ENCODE results near the gene FAT1.

FAT1 gene

DNA sequence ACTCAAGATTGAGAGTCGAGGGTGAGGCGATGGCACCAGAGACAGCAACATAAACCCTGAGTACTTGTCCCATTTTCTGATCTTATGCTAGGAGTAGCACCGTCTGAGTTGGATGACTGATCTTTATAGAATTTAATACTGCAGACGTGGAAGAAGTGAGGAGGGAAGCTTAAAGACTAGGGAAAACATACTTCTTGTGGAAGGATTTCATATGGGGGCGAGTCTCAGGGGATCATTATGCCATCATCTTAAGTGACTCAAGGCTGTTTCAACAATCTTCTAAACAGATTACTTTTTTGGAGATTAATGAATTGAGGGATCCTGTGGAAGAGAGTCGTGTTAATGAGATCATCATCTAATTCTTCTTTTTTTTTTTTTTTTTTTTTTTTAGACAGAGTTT, 17.2 kb upstream of the FAT1 start:
- no peak overlapping the region for H2BK120ac ChIP-seq (ENCODE audit: insufficient read depth, low read length, poor library complexity)
- no peaks in the 10 kb centered on the region for H3K79me1 ChIP-seq (ENCODE audit: low read length)
- no peak overlapping the region for H3K9ac ChIP-seq (ENCODE audit: low read length)
- no peak overlapping the region for H2AK5ac ChIP-seq (ENCODE audit: low read length)
- no peaks in the 10 kb centered on the region for H3K9me3 ChIP-seq (ENCODE audit: insufficient read depth, low read depth, low read length)
- no peak overlapping the region for H3K4me3 ChIP-seq (ENCODE audit: low read depth, low read length)
- no peak overlapping the region for H3K14ac ChIP-seq (ENCODE audit: low read length)
- no CpG with 5 or more reads among the region's 6 CpGs for WGBS (ENCODE audit: extremely low coverage, insufficient coverage, insufficient read length)
- no peak overlapping the region for H4K8ac ChIP-seq (ENCODE audit: low read depth, low read length)
- H3K27ac ChIP-seq (ENCODE audit: low read depth, low read length): no peak overlapping the region
- H3K23ac ChIP-seq (ENCODE audit: low read length): no peak overlapping the region
- no peak overlapping the region for H3K4ac ChIP-seq (ENCODE audit: low read depth, low read length)
- H3K18ac ChIP-seq (ENCODE audit: low read length): no peak overlapping the region
- no peaks in the 10 kb centered on the region for H3K36me3 ChIP-seq (ENCODE audit: control insufficient read depth in 1 of 2, insufficient read depth in 2 of 2, low read length in 2 of 2)
- H3K27me3 ChIP-seq (ENCODE audit: insufficient read depth, low read length): no peaks in the 10 kb centered on the region
- no peak for DNase-seq
- H4K12ac ChIP-seq (ENCODE audit: low read depth, low read length): no peak overlapping the region
- H3K79me2 ChIP-seq (ENCODE audit: control insufficient read depth, insufficient read depth, low read length, poor library complexity): no peaks in the 10 kb centered on the region
- H2BK5ac ChIP-seq (ENCODE audit: low read depth, low read length, poor library complexity): no peak overlapping the region
- H2AFZ ChIP-seq (ENCODE audit: insufficient read depth, low read length, poor library complexity): no peak overlapping the region
- no peak overlapping the region for H3K4me2 ChIP-seq (ENCODE audit: low read length)
- no peak overlapping the region for H2BK12ac ChIP-seq (ENCODE audit: low read length)
- no peaks in the 10 kb centered on the region for H3K4me1 ChIP-seq (ENCODE audit: control insufficient read depth in 1 of 2, insufficient read depth in 2 of 2, low read length in 2 of 2)
- H4K91ac ChIP-seq (ENCODE audit: low read depth, low read length): no peak overlapping the region

DNA sequence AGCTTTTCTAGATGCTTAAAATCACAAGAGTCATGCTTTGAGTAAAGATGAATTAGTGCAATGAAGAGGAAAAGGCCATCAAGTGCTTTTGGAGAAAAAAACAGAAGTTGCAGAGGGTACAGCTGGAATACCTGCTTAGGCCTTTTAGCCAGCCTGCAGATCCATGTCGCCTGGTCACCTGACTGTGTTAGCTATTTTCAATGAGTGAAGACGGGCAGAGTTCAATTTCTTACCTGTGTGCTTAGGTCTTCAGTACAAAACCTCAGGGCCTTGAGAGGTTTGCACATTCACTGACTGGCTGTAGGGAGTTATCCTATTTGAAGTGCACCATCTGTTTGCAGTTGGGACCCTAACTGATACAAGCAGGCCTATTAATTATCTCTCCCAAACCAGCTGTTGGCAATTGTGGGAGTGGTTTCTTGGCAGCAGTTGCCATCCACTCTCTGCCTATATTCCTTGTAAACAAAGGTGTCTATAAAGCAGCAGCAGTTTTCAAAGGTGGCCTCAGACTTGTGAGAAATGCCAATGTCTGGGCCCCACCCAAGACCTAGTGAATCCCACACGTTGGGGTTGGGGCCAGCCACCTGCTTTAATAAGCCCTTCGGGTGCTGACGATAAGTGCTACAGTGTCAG, 16.3 kb upstream of the FAT1 start:
- no peak overlapping the region for H3K27ac ChIP-seq (ENCODE audit: low read depth, low read length)

DNA sequence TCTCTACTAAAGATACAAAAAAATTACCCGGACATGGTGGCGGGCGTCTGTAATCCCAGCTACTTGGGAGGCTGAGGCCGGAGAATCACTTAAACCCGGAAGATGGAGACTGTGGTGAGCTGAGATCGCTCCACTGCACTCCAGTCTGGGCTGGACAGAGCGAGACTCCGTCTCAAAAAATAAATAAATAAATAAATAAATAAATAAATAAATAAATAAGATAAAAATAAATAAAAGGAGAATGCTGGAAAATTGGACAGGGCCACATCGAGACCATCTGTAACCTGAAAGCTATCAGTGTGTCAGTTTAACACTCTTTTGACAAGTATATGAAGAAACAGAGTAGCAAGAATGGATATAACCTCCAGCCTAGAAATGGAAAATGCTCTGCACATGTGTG, 15.7 kb upstream of the FAT1 start:
- Histone ChIP-seq H3K27me3 (ENCODE audit: insufficient read depth, low read length) (no peaks in the 10 kb centered on the region), H2BK5ac (ENCODE audit: low read depth, low read length, poor library complexity) (no peak overlapping the region), H4K8ac (ENCODE audit: low read depth, low read length) (no peak overlapping the region), H3K4me2 (ENCODE audit: low read length) (no peak overlapping the region), H2AK5ac (ENCODE audit: low read length) (no peak overlapping the region), H3K4ac (ENCODE audit: low read depth, low read length) (no peak overlapping the region), H3K79me2 (ENCODE audit: control insufficient read depth, insufficient read depth, low read length, poor library complexity) (no peaks in the 10 kb centered on the region), H2AFZ (ENCODE audit: insufficient read depth, low read length, poor library complexity) (no peak overlapping the region), H3K23ac (ENCODE audit: low read length) (no peak overlapping the region), H3K79me1 (ENCODE audit: low read length) (no peaks in the 10 kb centered on the region), H3K4me3 (ENCODE audit: low read depth, low read length) (no peak overlapping the region), H3K18ac (ENCODE audit: low read length) (no peak overlapping the region), H2BK12ac (ENCODE audit: low read length) (no peak overlapping the region), H4K12ac (ENCODE audit: low read depth, low read length) (no peak overlapping the region), H4K91ac (ENCODE audit: low read depth, low read length) (no peak overlapping the region), H3K9ac (ENCODE audit: low read length) (no peak overlapping the region), H2BK120ac (ENCODE audit: insufficient read depth, low read length, poor library complexity) (no peak overlapping the region), H3K9me3 (ENCODE audit: insufficient read depth, low read depth, low read length) (no peaks in the 10 kb centered on the region), H3K4me1 (ENCODE audit: control insufficient read depth in 1 of 2, insufficient read depth in 2 of 2, low read length in 2 of 2) (no peaks in the 10 kb centered on the region), H3K36me3 (ENCODE audit: control insufficient read depth in 1 of 2, insufficient read depth in 2 of 2, low read length in 2 of 2) (no peaks in the 10 kb centered on the region), H3K14ac (ENCODE audit: low read length) (no peak overlapping the region), H3K27ac (ENCODE audit: low read depth, low read length) (no peak overlapping the region)
- no peak for DNase-seq
- WGBS (ENCODE audit: extremely low coverage, insufficient coverage, insufficient read length): no CpG with 5 or more reads among the region's 9 CpGs

More for the DNA sequence above, 16.3 kb upstream of the FAT1 start:
- H4K12ac ChIP-seq (ENCODE audit: low read depth, low read length): no peak overlapping the region
- H3K14ac ChIP-seq (ENCODE audit: low read length): no peak overlapping the region
- H2BK12ac ChIP-seq (ENCODE audit: low read length): no peak overlapping the region
- H3K9ac ChIP-seq (ENCODE audit: low read length): no peak overlapping the region
- no peaks in the 10 kb centered on the region for H3K79me2 ChIP-seq (ENCODE audit: control insufficient read depth, insufficient read depth, low read length, poor library complexity)
- DNase-seq: no peak
- H4K8ac ChIP-seq (ENCODE audit: low read depth, low read length): no peak overlapping the region
- H3K79me1 ChIP-seq (ENCODE audit: low read length): no peaks in the 10 kb centered on the region
- no peak overlapping the region for H3K18ac ChIP-seq (ENCODE audit: low read length)
- H3K23ac ChIP-seq (ENCODE audit: low read length): no peak overlapping the region
- no peak overlapping the region for H3K4ac ChIP-seq (ENCODE audit: low read depth, low read length)
- no peaks in the 10 kb centered on the region for H3K4me1 ChIP-seq (ENCODE audit: control insufficient read depth in 1 of 2, insufficient read depth in 2 of 2, low read length in 2 of 2)
- no peaks in the 10 kb centered on the region for H3K9me3 ChIP-seq (ENCODE audit: insufficient read depth, low read depth, low read length)
- H2AFZ ChIP-seq (ENCODE audit: insufficient read depth, low read length, poor library complexity): no peak overlapping the region
- no peak overlapping the region for H4K91ac ChIP-seq (ENCODE audit: low read depth, low read length)
- no peak overlapping the region for H2BK5ac ChIP-seq (ENCODE audit: low read depth, low read length, poor library complexity)
- H2AK5ac ChIP-seq (ENCODE audit: low read length): no peak overlapping the region
- no CpG with 5 or more reads among the region's 5 CpGs for WGBS (ENCODE audit: extremely low coverage, insufficient coverage, insufficient read length)
- H3K4me3 ChIP-seq (ENCODE audit: low read depth, low read length): no peak overlapping the region
- H2BK120ac ChIP-seq (ENCODE audit: insufficient read depth, low read length, poor library complexity): no peak overlapping the region
- no peak overlapping the region for H3K4me2 ChIP-seq (ENCODE audit: low read length)
- no peaks in the 10 kb centered on the region for H3K27me3 ChIP-seq (ENCODE audit: insufficient read depth, low read length)
- no peaks in the 10 kb centered on the region for H3K36me3 ChIP-seq (ENCODE audit: control insufficient read depth in 1 of 2, insufficient read depth in 2 of 2, low read length in 2 of 2)

- Histone ChIP-seq H3K36me3 (ENCODE audit: control insufficient read depth in 1 of 2, insufficient read depth in 2 of 2, low read length in 2 of 2) (no peaks in the 10 kb centered on the region), H3K79me2 (ENCODE audit: control insufficient read depth, insufficient read depth, low read length, poor library complexity) (no peaks in the 10 kb centered on the region), H3K18ac (ENCODE audit: low read length) (no peak overlapping the region), H2AK5ac (ENCODE audit: low read length) (no peak overlapping the region), H4K8ac (ENCODE audit: low read depth, low read length) (no peak overlapping the region), H3K9ac (ENCODE audit: low read length) (no peak overlapping the region), H2BK12ac (ENCODE audit: low read length) (no peak overlapping the region), H2AFZ (ENCODE audit: insufficient read depth, low read length, poor library complexity) (no peak overlapping the region), H2BK120ac (ENCODE audit: insufficient read depth, low read length, poor library complexity) (no peak overlapping the region), H3K23ac (ENCODE audit: low read length) (no peak overlapping the region), H4K91ac (ENCODE audit: low read depth, low read length) (no peak overlapping the region), H3K27me3 (ENCODE audit: insufficient read depth, low read length) (no peaks in the 10 kb centered on the region), H3K79me1 (ENCODE audit: low read length) (no peaks in the 10 kb centered on the region), H3K4me2 (ENCODE audit: low read length) (no peak overlapping the region), H3K4me3 (ENCODE audit: low read depth, low read length) (no peak overlapping the region), H2BK5ac (ENCODE audit: low read depth, low read length, poor library complexity) (no peak overlapping the region), H3K4me1 (ENCODE audit: control insufficient read depth in 1 of 2, insufficient read depth in 2 of 2, low read length in 2 of 2) (no peaks in the 10 kb centered on the region), H3K14ac (ENCODE audit: low read length) (no peak overlapping the region), H3K9me3 (ENCODE audit: insufficient read depth, low read depth, low read length) (no peaks in the 10 kb centered on the region), H4K12ac (ENCODE audit: low read depth, low read length) (no peak overlapping the region), H3K27ac (ENCODE audit: low read depth, low read length) (no peak overlapping the region), H3K4ac (ENCODE audit: low read depth, low read length) (no peak overlapping the region)
- no CpG with 5 or more reads among the region's 4 CpGs for WGBS (ENCODE audit: extremely low coverage, insufficient coverage, insufficient read length)
- DNase-seq: peak in 1 of 2 donors; percentile 89
Measured at GRCh38 chr4:186738421-186738820, 14.8 kb upstream of the FAT1 start.
